DMS153 (cell line): Measurements from ENCODE around the gene SMO.
"Not testable (repeated sequence)": the region's sequence is repeated elsewhere in the genome, so short reads cannot be mapped to it uniquely, and the experiment has no call there.

Experiments
- DNase-seq: peaks from one replicate; lab custom pipeline; 2025; lab: John Stamatoyannopoulos, UW

SMO gene

DNA sequence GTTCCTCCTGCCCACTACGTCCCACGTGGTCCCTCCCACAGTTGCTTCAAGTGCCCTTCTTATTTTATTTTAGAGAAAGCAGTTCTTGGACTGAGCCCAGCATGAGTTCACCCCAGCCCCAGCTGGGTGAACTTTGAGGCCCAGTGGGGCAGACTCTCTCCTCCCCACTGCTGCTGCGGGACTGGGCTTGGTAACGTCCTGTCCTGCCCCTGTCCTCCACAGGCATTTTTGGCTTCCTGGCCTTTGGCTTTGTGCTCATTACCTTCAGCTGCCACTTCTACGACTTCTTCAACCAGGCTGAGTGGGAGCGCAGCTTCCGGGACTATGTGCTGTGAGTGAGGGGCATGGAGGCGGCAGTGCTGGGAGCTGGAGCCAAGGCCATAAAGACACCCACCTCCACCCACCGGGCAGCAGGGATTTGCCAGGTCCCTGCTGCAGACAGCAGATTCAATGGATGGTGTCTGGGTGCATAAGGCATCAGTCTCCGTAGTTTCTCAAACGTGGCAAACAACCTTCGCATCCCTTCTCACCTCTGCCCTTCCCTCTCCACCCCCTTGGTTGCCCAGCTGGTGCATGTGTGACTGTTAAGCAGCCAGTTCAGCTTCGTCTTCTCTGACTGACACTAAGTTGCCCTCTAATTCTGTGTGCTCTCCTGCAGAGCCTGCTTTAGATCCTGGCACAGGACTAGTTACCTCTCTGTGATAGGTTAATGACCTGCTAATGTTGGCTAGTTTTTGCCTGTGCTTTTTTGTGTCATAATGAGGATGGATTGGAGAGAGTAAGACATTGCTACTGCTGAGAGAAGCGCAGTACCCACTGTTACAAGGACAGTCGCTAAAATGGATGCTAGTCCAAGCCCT is 20.9 kb downstream of the SMO start:
- DNase-seq: no peak

DNA sequence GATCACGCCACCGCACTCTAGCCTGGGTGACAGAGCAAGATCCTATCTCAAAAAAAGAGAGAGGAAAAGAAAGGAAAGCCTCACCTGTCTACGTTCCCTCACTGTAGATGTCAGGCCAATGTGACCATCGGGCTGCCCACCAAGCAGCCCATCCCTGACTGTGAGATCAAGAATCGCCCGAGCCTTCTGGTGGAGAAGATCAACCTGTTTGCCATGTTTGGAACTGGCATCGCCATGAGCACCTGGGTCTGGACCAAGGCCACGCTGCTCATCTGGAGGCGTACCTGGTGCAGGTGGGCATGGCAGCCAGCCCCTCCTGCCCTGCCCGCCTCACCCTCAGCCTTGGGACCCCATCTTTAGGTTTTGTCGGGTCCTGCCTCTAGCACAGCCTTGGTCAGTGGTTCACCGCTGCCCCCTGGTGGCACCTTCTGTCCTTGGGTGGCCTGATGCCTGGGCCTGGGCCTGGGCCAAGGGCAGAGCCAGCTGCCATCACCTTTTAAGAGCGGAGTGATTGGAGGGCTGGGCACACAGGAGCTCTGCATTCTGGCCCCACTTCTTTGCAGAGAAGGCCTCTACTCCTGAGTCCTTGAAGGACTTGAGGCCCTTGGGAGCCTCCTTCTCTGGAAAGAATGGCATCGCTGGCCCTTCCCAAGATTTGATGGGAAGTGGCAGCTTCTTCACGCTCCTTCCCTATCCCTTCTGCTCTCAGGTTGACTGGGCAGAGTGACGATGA is 22.0 kb downstream of the SMO start:
- DNase-seq: peak; percentile 10

- no peak for DNase-seq
These were observed 22.5 kb downstream of the SMO start for GRCh38 chr7:129210989-129211312.

GRCh38 chr7:129212126-129212525 is 23.7 kb downstream of the SMO start:
- no peak for DNase-seq

- no peak for DNase-seq
These were observed 24.2 kb downstream of the SMO start for GRCh38 chr7:129212596-129212995.

DNA sequence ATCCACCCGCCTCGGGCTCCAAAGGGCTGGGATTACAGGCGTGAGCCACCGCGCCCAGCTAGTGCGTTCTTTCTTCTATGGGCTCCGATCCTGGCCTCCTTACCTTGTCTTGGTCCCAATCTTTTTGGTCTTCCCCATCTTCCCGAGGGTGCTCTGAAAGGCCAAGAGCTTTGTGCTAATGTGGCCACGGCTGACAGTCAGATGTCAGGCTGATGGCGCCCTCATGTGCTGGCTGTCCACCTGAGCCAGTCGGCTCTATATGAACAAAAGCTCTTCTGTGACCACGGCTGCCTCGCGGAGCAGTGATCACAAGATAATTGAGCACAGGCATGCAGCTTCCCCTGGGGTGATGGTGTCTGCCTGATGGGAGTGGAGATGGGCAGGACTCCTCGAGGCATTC is 25.4 kb downstream of the SMO start:
- DNase-seq: peak; percentile 11

DNA sequence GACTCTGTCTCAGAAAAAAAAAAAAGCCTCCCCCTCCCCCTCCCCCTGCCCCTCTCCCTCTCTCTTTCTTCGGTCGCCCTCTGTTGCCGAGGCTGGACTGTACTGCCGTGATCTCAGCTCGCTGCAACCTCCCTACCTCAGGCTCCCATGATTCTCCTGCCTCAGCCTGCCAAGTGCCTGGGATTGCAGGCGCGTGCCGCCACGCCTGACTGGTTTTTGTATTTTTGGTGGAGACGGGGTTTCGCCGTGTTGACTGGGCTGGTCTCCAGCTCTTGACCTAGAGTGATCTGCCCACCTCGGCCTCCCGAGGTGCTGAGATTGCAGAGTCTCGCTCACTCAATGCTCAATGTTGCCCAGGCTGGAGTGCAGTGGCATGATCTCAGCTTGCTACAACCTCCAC is 27.3 kb downstream of the SMO start:
- not testable (repeated sequence) for DNase-seq

GRCh38 chr7:129216101-129216715 is 27.8 kb downstream of the SMO start:
- DNase-seq: not testable (repeated sequence)

DNA sequence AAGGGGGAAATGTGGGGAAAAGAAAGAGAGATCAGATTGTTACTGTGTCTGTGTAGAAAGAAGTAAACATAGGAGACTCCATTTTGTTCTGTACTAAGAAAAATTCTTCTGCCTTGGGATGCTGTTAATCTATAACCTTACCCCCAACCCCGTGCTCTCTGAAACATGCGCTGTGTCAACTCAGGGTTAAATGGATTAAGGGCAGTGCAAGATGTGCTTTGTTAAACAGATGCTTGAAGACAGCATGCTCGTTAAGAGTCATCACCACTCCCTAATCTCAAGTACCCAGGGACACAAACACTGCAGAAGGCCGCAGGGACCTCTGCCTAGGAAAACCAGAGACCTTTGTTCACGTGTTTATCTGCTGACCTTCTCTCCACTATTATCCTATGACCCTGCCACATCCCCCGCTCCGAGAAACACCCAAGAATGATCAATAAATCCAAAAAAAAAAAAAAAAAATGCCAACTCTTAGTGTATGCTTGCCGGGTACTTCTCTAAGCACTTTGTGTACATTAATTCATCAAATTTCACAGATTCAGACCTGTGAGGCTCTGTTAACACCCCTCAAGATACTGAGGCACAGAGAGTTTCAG is 28.5 kb downstream of the SMO start:
- DNase-seq: not testable (repeated sequence)

GRCh38 chr7:129218514-129219062 is 30.2 kb downstream of the SMO start:
- DNase-seq: peak; percentile 54

DNA sequence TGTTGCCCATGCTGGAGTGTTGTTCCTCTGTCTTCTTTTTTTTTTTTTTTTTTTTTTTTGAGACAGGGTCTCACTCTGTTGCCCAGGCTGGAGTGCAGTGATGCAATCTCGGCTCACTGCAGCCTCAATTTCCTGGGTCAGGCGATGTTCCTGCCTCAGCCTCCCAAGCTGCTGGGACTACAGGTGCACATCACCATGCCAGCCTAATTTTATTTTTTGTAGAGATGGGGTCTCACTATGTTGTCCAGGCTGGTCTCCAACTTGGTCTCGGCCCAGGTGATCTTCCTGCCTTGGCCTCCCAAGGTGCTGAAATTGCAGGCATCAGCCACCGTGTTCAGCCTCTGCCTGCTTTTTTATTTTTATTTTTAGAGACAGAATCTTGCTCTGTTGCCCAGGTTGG is 30.7 kb downstream of the SMO start:
- DNase-seq: not testable (repeated sequence)

- DNase-seq: no peak
These were observed 33.6 kb downstream of the SMO start for GRCh38 chr7:129222064-129222463.

- peak; percentile 96 for DNase-seq
These were observed 36.1 kb downstream of the SMO start, which contains the start of gene AHCYL2 for GRCh38 chr7:129224251-129225205. TSS of gene AHCYL2 (plus strand) at chr7:129225030.

DNA sequence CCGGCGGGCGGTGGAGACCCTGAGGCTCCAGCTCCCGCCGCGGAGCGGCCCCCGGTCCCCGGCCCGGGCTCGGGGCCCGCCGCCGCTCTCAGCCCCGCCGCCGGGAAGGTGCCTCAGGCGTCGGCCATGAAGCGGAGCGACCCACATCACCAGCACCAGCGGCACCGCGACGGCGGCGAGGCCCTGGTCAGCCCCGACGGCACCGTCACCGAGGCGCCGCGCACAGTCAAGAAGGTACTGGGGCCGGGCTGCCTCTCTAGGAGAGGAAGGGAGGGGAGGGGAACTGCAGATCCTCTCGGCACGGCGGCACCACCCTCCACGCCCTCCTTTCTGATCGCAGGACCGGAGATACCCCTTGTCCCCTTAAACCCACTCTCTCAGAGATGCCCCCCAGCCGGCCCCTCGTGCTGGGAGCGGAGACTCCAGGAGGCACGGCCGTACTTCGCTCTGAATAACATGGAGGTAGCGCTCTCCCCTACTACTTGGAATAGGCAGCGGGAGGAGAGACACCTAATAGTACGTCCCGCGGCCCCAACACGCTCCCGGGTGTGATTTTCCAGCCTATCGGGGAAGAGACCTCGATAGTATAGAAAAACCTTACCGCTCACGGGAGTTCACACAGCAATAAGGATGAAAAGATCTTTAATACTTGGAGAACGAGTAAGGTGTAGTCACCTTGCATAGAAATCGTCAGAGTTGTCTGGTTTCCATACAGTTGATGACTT is 36.9 kb downstream of the SMO start:
- no peak for DNase-seq

GRCh38 chr7:129225931-129226572 is 37.6 kb downstream of the SMO start:
- DNase-seq: no peak

DNA sequence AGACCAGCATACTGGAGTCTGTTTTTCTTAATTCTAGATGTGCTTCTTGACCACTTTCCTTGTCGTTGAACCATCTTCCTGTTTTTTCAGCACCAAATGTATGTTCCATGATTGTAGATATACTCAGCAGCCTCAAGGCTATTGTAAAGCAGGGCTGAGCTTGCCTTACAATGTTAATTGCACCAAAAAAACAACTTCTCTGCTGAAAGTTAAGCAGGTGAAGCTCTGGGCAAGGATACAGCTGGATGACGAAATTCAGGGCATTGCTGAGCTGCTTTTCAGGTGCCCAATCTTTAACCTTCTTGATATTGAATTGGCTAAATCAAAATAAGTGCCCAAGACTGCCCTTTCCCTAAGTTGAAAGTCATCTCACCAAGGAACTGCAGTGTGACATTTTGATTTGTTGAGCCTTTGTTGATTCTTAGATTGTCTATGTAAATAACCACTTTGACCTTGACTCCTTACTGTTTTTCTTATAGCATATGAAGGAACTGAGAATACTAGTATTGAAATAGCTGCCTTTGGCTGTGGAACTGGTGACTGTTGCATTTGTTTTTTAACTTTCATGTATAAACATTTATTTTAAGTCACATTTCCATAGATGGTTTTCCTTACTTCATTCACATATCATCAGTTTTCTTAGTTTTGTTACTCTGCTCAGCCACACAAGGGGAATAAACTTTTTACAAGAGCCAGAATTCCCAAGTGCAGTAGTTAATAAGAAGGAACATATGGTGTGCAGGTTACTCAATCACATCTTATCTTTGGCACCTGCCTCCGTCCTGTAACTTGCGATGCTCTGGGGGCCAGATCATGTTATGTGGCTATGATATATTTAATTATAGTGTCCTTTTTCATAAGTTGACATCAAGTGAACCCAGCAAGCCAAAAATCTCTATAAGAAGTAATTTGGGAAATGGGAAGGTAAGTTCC is 39.5 kb downstream of the SMO start:
- no peak for DNase-seq

- no peak for DNase-seq
These were observed 40.2 kb downstream of the SMO start for GRCh38 chr7:129228633-129229032.

GRCh38 chr7:129231666-129232065 is 43.2 kb downstream of the SMO start:
- no peak for DNase-seq

GRCh38 chr7:129238546-129238945 is 50.1 kb downstream of the SMO start:
- no peak for DNase-seq
